SHP77 (cell line): ENCODE measurements around the gene NCK2.
A peak's percentile ranks its signal among the peaks of the same experiment; 100 is the strongest.

ENCODE experiments used
- DNase-seq, 2 experiments: peaks; one replicate each; lab custom pipeline; 2025; lab: John Stamatoyannopoulos, UW

Gene NCK2

DNA sequence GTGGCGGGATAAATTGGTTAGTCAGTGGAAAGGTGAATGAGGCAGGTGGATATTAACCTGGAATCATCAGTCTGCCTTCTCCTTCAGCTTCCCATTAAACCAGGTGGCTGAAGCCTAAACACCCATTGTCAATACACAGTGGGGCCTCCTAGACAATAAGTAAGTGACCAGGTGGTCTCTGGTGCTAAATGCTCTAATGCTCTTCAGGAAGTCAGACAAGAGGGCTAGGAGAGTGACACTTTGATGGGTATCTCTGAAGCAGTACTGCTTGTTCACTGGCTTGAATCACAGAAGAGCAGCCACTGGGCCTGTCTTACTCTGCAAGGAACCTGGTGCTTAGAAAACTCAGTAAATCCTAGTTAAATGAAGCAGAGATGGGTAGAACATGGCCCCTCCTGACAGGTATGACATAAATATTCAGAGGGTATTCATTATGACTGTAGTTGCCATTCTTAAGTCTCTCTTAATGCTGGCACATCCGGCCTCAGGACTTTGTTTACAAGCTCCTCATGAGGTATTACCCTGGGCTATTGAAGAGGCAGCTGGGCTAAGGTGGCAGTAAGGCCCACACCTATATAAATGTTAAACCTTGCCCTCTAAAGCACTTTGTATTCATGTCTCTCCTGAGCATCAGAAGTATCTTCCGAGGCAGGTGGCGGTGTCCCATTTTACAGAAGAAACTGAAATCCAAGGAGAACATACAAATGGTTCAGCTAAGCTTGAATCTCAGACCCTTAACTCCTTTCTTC, 104.9 kb downstream of the NCK2 start:
- DNase-seq = peak; percentile 9 to 10

DNA sequence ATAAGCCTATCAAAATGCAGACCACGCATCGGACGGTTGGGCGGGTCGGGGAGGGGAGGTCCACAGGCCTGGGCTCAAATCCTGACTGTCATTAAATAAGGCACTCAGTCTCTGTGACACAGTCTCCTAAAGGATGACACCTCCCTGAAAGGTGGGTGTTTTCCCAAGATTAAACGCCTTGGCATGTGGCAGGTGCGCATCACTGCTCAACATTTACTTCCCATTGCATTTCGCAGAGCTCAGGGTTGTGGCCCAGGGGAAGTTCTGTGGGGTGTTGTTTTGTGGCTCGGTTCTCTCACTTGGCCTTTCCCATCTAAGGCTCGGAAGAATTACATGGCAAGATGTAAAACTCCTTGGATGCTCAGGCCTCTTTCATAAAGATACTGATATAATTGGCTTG, 107.4 kb downstream of the NCK2 start:
- no peak for DNase-seq

DNA sequence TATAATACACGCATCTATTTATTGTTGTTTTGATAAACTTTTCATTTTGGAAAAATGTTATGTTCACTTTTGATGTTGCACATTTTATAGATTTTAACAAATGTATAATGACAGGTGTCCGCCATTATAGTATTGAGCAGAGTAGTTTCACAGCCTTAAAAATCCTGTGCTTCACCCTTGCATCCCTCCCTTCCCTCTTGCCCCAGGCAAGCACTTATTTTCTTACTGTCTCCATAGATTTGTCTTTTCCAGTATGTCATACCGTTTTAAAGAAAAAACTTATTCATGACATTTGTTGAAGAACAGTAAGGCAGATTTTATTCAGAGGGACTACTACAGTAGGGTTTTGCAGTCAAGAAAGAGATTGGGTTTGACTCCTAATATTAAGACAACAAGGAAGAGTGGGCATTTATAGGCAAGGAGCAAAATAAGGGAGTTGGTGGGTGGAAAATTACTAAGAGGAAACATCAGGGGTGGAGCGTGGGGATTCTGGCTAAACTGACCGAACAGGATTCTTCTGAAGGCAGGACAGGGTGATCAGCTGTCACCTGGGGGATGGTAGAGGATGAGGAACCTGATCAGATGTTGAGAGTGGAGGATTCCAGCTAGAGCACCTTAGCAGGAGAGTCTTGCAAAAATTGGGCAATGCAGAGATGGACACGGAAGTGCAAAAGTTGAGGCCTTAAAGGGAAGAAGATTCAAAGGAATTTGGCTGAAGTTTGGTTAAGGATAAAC, 108.8 kb downstream of the NCK2 start:
- DNase-seq = no peak

DNA sequence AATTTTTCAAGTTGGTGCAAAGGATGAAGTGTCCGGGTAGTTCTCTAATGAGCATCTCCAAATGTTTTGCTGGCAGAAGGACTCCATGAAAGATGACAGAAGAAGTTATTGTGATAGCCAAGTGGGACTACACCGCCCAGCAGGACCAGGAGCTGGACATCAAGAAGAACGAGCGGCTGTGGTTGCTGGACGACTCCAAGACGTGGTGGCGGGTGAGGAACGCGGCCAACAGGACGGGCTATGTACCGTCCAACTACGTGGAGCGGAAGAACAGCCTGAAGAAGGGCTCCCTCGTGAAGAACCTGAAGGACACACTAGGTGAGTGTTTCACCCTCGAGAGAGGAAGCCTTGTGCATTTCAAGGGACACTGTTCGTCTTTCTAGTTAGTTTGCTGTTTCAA, 110.3 kb downstream of the NCK2 start:
- no peak for DNase-seq

DNA sequence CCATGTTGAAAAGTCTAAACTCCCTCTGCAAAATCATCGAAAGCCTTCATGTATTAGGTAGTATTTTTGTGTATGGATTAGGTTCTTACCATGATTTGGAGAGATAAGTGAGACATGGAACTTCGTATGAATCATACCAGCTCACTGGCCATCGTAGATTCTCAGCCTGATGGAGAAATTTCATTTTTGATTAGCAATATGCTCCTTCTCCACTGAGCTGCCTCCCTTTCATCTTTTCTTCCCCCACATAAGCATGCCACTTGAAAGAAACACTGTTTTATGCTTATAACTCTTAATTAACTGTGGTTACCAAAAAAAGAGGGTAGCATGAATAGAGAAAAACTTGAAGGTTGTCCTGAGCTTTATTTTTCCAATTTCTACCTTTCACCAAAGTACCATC, 111.9 kb downstream of the NCK2 start:
- DNase-seq = no peak

DNA sequence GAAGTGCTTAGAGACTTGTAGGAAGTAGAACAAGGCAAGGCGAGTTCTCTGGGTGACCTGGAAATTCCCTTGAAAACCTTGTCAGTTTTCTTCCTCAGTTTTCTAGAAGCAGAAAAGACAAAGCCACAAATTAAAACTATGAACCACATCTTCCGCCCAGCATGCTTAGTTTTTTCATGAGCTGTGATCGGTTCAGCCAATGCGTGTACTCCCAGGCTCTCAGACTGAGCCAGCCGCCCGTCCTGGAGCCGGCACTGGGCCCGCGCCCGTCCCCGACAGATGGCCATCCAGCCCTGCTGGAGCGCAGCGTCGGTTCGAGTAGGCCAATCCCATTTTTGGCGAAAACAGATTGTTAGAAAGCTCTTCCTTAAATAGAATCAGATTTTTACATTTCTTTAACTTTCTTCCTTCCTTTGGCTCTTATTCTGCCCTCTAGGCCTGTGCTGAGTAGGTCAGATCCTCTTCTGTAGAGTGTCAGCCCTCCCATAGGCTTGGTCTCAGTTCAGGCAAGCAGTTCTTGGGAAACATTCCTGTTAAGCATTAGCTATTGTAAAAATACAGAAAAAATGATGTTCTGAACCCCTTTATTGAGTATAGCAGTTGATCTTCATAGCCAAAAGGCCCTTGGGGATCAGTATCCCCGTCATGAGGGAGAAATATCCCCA, 112.5 kb downstream of the NCK2 start:
- no peak for DNase-seq

DNA sequence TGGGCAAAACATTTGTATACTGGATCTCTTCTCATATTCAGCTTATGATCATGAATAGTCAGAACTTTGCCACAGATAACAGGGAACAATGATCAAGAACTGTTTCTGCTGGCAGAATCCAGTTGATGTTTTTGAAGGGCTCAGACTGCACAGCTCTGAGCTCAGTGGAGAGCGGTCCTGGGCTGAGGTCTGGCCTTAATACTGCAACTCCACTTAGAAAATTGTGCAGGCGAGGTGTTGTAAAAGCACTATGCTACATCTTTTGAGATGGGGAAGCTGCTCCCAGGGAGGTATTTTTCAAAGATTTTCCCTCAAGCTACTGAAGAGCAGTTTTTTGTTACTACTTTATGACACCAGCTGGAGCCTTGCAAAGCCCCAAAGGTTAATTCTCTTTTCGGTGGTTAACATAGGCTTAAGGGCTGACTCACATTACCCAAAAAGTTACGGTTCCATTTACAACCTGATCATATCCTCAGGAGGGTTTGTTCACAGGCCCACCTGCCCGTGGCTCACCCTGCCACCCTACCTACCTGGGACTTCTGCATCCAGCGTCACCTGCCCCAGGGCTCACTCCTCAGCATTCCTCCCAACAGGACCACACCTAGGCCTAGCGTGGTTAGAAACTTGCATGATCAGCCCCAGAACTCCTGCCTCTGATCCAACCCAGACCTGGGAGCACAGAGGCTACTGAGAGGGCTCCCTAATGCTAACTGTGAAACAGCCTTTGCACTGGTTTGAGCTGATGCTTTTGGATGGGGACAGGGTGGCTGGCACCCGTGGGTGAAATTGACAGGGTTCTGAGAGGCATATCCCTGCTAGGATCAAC, 114.4 kb downstream of the NCK2 start:
- DNase-seq = no peak

DNA sequence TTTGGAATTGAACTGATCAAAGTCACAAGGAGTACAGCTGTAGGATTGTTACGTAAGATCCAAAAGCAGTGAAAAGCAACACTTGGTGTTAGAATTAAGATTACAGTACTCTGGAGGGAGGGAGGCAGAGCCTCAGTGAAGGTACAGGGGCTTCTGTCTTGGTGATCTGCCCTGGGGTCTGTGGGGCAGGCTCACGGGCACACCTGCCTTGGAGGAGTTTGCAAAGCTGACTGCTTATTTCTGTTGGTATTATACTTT, 114.9 kb downstream of the NCK2 start:
- no peak for DNase-seq

DNA sequence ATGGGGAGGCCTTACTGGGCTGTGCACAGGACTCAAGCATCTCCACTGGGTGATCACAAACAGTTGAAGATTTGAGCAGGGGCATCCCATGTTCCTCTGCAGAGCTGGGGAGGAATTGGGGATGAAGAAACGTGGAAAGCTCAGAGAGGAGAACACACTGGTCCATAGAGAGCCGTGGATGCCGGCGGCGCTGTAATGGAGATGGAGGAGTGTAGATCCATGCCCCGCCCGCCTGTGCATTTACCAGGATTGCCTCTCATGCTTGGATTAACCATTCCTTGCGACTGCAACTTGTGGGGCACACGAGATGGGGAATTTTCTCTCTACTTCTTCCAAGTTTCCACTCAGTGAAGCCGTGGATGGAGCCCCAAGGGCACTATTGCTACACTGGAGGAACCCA, 115.9 kb downstream of the NCK2 start:
- DNase-seq = no peak

DNA sequence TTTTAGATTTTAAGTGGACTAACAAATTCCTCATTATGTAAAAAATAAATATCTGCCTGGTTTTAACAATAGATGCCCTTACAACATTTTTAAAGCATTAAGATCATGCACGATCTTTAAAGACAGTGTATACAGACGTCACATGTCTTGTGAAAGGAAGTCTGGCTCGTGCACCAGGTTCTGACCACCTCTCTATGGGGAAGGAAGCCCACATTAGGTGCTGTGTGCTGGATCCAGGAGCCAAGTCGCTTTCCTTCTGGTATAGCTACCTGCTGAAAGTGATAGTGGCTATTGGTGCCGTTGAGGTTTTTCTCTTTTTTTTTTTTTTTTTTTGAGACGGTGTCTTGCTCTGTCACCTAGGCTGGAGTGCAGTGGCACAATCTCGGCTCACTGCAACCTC, 116.5 kb downstream of the NCK2 start:
- no peak for DNase-seq

DNA sequence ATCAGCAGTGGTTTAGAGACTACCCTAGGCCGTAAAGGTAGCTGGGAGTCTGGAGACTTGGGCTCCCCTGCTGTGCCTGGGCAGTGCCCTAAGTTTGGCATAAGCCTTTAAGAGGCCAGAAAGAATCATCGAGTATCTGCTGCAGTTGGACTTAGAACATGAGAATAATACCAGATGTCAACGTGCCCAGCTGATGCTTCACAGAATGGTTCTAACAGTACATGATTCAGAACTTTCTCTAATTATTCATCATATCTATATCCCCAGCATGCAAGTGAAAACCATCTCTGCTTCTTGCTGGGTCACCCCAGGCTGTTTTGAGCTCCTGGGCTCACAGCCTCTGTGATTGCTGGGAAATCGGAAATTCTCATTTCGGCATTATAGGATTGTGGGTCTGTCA, 118.1 kb downstream of the NCK2 start:
- no peak for DNase-seq

DNA sequence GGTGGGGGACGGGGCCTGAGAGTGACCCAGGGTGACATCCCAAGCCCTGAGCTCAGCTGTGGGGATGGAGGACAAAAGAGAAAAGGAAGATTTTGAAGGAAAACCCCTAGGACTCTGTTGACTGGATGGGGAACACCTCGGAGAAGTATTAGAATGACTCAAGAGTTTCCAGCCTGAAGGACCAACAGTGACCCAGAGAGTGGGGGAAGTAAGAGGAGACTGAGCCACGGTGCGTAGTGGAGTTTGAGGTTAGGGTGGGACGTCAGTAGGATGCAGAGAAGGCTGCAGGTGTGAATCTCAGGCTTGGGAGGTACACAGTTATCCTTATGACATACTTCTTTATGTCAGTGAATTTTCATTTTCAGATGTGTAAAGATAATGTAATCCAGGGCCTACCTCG, 119.5 kb downstream of the NCK2 start:
- DNase-seq = no peak

DNA sequence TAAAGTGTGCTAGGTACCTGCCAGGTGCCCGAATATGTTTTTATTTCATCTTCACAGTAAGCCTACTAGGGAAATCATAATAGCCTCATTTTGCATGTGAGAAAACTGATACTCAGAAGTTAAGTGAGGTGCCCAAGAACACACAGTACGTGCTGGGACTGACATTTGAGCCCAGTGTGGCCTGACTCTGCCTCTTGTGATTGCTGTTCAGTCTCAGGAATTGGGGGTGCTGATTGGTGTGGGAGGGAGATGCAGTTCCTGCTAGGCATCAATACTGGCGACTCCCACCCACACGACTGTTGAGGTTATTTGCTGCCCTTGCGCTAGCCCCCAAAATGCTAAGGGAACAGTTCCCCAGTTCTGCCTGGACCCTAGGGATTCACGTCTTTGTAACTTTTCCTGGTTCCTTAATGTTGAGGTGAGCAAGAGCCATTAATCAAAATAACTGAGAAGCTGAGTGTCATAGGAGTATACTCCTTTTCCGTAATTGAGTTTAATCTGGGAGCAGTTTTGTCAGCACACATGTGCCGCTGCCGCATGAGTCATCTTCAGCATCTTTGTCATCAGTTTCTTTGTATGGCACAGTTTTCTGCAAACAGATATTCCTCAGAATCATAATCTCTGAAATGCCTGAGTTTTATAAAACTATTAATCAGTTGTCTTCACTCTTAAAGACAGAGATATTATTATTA, 120.7 kb downstream of the NCK2 start:
- no peak for DNase-seq

DNA sequence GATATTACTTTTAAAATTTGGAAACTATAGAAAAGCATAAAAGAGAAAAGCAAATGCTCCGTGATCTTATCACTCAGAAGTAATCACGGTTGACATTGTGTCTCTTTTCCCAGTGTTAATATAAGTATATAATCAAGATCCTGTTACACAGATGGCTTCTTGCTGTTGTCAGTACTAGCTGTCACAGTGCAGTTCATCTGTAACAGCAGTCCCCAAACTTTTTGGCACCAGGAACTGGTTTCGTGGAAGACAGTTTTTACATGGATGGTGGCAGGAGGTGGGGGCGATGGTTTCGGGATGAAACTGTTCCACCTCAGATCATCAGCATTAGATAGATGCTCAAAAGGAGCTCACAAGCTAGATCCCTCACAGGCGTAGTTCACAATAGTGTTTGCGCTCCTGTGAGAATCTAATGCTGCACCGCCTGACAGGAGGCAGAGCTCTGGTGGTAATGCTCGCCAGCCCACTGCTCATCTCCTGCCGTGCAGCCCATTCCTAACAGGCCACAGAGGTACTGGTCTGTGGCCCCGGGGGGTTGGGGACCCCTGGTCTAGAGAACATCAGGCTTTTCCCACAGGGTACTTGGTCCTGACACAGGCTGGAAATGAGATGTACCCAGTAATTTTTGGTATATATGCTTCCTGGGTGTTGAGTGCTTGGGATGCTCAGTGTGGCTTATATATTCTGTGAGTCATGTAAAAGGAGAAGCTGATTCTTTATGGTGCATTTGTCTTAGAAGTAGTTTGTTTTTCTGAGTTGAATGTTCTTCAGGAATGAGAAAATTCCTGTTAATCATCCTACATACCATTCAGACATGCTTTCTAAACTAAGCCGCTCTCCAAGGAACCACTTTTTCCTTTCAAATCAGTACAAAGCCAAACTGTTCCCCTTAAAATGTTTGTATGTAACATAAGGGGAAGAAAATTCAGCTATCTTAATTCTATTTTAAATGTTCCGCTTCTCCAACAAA, 121.8 kb downstream of the NCK2 start:
- no peak for DNase-seq

DNA sequence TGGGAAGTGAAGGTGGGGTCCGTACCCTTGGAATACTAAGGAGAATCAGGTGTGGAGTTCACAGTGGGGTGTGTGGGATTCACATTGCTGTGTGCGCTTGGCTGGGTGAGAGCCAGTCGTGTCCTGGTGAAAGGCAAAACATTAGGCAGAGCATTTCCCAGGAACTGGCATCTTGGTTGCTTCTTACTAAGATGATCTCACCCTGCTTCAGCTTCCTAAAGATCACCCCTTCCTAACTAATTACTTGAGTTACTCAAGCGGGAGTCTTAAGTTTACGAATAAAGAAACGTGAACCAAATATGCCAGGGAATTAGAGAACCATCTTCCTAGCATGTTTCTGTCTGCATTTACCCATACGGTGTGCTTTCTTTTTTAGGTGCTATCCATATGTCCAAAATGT, 122.9 kb downstream of the NCK2 start:
- DNase-seq = no peak

DNA sequence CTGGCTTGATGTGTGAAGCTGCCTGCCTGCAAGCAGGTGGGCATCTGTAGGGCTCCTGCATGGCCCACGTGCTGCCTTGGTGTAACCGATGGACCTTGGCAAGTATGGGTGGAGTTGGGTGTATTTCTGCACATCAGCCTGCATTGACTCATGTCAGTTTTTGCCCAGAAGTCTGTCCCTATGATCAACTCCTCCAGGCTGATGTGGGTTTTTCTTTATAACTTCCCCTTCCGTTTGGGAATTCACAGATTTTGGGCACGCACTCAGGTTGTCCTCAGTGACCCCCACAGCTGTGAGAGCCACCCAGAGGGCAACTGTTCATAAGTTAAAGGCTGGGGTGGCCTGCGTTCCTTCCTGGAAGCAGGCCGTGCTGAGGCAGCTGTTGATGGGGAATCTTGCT, 123.3 kb downstream of the NCK2 start:
- no peak for DNase-seq

DNA sequence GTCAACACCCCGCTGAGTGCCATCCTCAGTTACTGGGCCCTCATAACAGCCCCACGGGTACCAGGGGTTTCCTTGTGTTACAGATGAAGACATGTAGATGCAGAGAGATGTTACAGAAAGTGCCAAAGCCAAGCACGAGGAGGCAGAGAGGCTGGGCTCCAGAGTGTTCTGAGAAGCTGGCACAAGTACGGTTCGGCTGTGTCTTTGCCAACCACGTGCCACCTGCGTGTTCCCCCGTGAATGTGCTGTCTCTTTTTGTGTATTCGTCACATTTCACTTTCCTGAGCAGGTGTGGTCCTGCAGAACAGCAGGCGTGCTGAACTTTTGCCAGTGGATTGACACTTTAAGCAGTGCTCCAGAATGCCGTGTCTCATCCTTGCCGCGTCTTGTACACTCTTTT, 124.6 kb downstream of the NCK2 start:
- no peak for DNase-seq

DNA sequence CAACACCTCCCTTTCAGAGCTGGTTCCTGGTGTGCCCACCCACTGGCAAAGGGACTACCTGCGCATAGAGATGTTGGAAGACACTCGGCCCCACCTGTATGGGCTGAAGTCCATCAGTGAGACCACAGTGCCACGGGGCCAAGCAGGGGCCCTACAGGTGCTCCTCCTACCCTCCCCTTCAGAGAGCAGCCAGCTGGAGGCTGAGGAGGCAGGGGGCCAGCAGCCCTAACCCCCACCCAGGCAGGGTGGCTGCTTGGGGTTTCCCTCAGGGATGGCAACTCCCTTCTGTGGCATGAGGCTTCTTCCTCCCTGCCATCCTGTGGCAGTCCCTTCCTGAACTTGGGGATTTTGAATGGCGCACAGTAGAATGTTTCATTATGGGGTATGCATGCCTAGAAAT, 125.3 kb downstream of the NCK2 start:
- no peak for DNase-seq

DNA sequence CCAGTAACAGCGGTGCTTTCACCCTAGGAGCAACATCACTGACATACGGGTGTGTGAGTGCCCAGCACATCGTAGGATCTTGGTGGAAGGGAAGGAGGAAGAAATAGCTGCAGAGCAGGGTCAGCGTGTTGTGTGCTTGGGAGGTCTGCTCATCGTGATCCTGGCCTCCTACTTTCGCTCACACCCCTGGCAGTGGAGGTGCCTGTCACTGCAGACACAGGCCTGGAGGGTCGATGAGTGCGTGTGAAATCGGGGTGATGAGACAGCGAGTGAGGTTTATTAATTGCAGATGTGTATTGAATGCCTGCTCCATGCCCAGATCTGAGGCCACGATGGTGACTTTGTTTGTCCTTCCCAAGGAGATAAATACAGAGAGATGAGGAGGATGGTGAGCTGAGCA, 126.1 kb downstream of the NCK2 start:
- DNase-seq = no peak

DNA sequence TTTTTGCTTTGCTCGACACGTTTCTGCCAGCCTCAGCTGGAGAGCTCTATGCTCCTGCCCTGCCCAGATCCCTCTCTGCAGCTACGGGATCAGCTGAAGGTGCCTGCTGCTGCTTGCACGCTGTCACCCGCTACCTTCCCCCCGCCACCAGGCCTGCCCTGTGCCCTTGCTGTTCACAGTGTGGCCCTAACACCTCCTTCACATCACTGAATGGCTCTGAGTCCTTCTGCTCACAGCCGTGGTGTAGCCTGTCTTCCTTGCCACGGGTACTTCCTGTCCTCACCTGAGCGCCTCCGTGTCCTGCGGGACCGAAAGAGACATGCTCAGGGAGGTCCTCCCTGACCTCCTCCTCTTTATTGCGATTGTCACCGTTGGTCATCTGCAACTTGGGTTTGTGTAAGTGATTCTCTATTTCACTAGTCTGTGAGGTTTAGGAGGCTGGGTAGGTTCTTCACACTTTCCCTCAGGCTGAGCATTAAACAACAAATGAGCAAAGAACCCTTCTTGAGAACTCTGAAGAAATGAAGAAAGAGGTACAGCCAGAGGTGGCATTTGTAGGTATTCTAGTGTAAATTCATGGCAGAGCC, 127.5 kb downstream of the NCK2 start:
- no peak for DNase-seq

DNA sequence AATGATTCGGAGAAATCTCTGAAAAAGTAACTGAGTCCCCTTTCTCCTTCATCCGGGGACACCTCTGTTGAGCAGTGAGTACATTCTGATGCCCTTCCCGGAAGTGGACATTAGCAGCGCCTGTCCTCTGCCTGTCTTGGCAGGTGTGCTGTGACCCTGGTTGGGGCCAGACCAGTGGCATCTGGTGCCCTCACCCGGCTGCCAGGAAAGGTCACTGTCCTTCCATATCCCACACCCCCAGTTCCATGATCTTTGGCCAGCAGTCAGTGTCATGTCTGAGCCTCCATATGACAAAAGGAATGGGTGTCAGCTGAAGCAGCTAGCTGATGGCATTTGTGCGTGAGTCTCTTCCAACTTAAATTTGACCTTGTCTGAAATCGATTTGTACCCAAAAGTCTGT, 128.1 kb downstream of the NCK2 start:
- DNase-seq = no peak
